ENCODE measurements around the gene AMPD3. TPM values are rescaled to one million over a fixed set of nuclear protein-coding genes. Genes with fewer than 3 reads are reported as not detected.

Gene AMPD3
- polyA plus RNA-seq, 1 of the 3 experiments (the other 2 are of a cell fraction): 1.7 TPM

DNA sequence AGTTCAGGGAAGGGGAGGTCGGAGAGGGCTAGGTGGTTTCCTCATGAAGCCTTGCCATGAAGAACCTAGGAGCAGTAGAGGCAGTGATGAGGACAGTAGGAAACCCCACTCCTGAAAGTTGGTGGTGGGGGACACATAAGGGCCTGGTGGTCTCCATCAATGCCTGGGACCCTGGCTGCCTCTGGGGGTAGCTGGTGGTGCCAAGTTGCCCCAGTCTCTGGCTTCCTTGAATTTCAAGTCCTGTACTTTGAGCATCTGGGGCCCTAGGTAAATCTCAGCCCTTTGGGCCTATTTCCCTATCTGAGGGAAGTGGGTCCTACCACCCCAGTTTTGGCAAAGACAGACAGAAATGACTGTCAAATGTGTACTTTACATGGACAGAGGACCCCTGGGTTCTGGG, 28.1 kb downstream of the AMPD3 start:
- Histone ChIP-seq H3K9me2 (no peaks in the 10 kb centered on the region), H4K20me1 (ENCODE audit: insufficient read depth) (no peaks in the 10 kb centered on the region), H3K4me1 (ENCODE audit: control insufficient read depth in 1 of 2, insufficient read depth in 2 of 2, low read depth in 1 of 2, low read length in 1 of 2) (peaks cover 0 to 13% of the 10 kb centered on the region in 2 experiments; a peak in 1 of 4 replicates), H3F3A (replicated peaks; ENCODE audit: insufficient read depth) (no peaks in the 10 kb centered on the region), H3K79me2 (ENCODE audit: insufficient read depth) (no peaks in the 10 kb centered on the region), H3K4me2 (no peak overlapping the region), H3K9me3 (no peaks in the 10 kb centered on the region), H3K36me3 (replicated peaks in 1 of 2; ENCODE audit: control insufficient read depth in 1 of 2, insufficient read depth in 2 of 2, low read length in 1 of 2) (no peaks in the 10 kb centered on the region), H3K27me3 (ENCODE audit: insufficient read depth) (no peaks in the 10 kb centered on the region), H3K27ac (ENCODE audit: low read depth in 2 of 2, low read length in 1 of 2) (no peak overlapping the region; a peak in 1 of 4 replicates), H3K9ac (no peak overlapping the region), H2AFZ (ENCODE audit: low read depth) (no peak overlapping the region), H3K4me3 (ENCODE audit: low read depth in 2 of 2, low read length in 1 of 2) (no peak overlapping the region)
- TF ChIP-seq MXI1 (IDR thresholded peaks at IDR 0.05; ENCODE audit: low read depth, low read length) (no peak), JUND (IDR thresholded peaks at IDR 0.05) (no peak), MEF2A (IDR thresholded peaks at IDR 0.05; ENCODE audit: borderline replicate concordance, low read depth) (no peak), PBX3 (IDR thresholded peaks at IDR 0.05) (no peak)
- 86% methylated on average over 1 of the region's 1 CpG for WGBS (ENCODE audit: low lambda C conversion rate)
- POLR2A ChIA-PET: no interaction called here
- no peak for DNase-seq
- CTCF ChIA-PET: interaction anchor here (0.6 kb wide), 1 partner anchor 24 kb away, joined by 3 read pairs; no protein-coding TSS in a partner anchor

GRCh38 chr11:10483584-10483983, 28.5 kb downstream of the AMPD3 start:
- Histone ChIP-seq H4K20me1 (ENCODE audit: insufficient read depth) (no peaks in the 10 kb centered on the region), H3K9ac (no peak overlapping the region), H3K27ac (ENCODE audit: low read depth in 2 of 2, low read length in 1 of 2) (no peak overlapping the region; a peak in 1 of 4 replicates), H3F3A (replicated peaks; ENCODE audit: insufficient read depth) (no peaks in the 10 kb centered on the region), H3K4me3 (ENCODE audit: low read depth in 2 of 2, low read length in 1 of 2) (no peak overlapping the region), H3K9me2 (no peaks in the 10 kb centered on the region), H3K79me2 (ENCODE audit: insufficient read depth) (no peaks in the 10 kb centered on the region), H2AFZ (ENCODE audit: low read depth) (no peak overlapping the region), H3K27me3 (ENCODE audit: insufficient read depth) (no peaks in the 10 kb centered on the region), H3K4me2 (no peak overlapping the region), H3K9me3 (no peaks in the 10 kb centered on the region), H3K36me3 (replicated peaks in 1 of 2; ENCODE audit: control insufficient read depth in 1 of 2, insufficient read depth in 2 of 2, low read length in 1 of 2) (no peaks in the 10 kb centered on the region), H3K4me1 (ENCODE audit: control insufficient read depth in 1 of 2, insufficient read depth in 2 of 2, low read depth in 1 of 2, low read length in 1 of 2) (peaks cover 0 to 13% of the 10 kb centered on the region in 2 experiments; a peak in 1 of 4 replicates)
- no CpG with 5 or more reads among the region's 3 CpGs for WGBS (ENCODE audit: low lambda C conversion rate)
- TF ChIP-seq TCF12 (IDR thresholded peaks at IDR 0.05) (no peak), SIN3A (IDR thresholded peaks at IDR 0.05; ENCODE audit: borderline replicate concordance, low read depth, low read length) (no peak), RXRA (IDR thresholded peaks at IDR 0.05; ENCODE audit: borderline replicate concordance, low read depth) (no peak), RAD21 (IDR thresholded peaks at IDR 0.05; ENCODE audit: low read length) (no peak), SMC3 (IDR thresholded peaks at IDR 0.05; ENCODE audit: low read depth, low read length) (no peak), MXI1 (IDR thresholded peaks at IDR 0.05; ENCODE audit: low read depth, low read length) (no peak), NRF1 (IDR thresholded peaks at IDR 0.05; ENCODE audit: low read depth, low read length) (no peak), MAX (IDR thresholded peaks at IDR 0.05; ENCODE audit: low read depth) (no peak), FOXM1 (IDR thresholded peaks at IDR 0.05; ENCODE audit: low read depth) (no peak), MEF2A (IDR thresholded peaks at IDR 0.05; ENCODE audit: borderline replicate concordance, low read depth) (no peak), RFX5 (IDR thresholded peaks at IDR 0.05; ENCODE audit: low read length) (no peak), GABPA (IDR thresholded peaks at IDR 0.05; ENCODE audit: low read depth) (no peak), GATA2 (CRISPR knock-in tag; IDR thresholded peaks at IDR 0.05) (no peak), ELF1 (IDR thresholded peaks at IDR 0.05) (no peak)
- TF ChIP-seq, protein P1, sequence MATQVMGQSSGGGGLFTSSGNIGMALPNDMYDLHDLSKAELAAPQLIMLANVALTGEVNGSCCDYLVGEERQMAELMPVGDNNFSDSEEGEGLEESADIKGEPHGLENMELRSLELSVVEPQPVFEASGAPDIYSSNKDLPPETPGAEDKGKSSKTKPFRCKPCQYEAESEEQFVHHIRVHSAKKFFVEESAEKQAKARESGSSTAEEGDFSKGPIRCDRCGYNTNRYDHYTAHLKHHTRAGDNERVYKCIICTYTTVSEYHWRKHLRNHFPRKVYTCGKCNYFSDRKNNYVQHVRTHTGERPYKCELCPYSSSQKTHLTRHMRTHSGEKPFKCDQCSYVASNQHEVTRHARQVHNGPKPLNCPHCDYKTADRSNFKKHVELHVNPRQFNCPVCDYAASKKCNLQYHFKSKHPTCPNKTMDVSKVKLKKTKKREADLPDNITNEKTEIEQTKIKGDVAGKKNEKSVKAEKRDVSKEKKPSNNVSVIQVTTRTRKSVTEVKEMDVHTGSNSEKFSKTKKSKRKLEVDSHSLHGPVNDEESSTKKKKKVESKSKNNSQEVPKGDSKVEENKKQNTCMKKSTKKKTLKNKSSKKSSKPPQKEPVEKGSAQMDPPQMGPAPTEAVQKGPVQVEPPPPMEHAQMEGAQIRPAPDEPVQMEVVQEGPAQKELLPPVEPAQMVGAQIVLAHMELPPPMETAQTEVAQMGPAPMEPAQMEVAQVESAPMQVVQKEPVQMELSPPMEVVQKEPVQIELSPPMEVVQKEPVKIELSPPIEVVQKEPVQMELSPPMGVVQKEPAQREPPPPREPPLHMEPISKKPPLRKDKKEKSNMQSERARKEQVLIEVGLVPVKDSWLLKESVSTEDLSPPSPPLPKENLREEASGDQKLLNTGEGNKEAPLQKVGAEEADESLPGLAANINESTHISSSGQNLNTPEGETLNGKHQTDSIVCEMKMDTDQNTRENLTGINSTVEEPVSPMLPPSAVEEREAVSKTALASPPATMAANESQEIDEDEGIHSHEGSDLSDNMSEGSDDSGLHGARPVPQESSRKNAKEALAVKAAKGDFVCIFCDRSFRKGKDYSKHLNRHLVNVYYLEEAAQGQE (IDR thresholded peaks at IDR 0.05; ENCODE audit: low read depth, low read length): no peak
- TF ChIP-seq, protein P2, sequence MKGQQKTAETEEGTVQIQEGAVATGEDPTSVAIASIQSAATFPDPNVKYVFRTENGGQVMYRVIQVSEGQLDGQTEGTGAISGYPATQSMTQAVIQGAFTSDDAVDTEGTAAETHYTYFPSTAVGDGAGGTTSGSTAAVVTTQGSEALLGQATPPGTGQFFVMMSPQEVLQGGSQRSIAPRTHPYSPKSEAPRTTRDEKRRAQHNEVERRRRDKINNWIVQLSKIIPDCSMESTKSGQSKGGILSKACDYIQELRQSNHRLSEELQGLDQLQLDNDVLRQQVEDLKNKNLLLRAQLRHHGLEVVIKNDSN (IDR thresholded peaks at IDR 0.05; ENCODE audit: borderline replicate concordance, low read depth): no peak
- TF ChIP-seq, protein P3, sequence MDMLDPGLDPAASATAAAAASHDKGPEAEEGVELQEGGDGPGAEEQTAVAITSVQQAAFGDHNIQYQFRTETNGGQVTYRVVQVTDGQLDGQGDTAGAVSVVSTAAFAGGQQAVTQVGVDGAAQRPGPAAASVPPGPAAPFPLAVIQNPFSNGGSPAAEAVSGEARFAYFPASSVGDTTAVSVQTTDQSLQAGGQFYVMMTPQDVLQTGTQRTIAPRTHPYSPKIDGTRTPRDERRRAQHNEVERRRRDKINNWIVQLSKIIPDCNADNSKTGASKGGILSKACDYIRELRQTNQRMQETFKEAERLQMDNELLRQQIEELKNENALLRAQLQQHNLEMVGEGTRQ (IDR thresholded peaks at IDR 0.05; ENCODE audit: borderline replicate concordance, low read depth, low read length): no peak
- ChIA-PET POLR2A (no interaction called here), CTCF (no interaction called here)
- no peak for DNase-seq
